ENCODE data around the gene OTOGL.

DNA sequence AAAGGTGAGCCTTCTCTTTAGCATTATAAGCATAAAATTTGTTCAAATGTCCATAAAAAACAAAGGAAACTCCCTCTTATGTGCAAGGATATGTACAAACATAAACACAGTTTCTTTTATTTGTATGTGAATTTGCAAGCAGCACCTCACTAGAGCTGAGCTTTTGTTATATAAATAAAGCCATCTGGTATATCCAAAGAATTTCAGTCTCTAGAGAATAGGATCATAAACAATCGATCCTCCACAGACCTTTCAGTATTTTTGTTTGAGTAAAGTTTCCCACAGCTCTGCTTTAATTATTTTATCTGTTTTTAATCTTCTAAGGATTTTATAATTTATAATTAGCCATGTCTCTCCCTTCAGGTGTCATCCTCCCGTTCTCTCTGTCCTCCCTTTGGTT lies 89.2 kb downstream of the OTOGL start:
- TF ChIP-seq, protein P1, sequence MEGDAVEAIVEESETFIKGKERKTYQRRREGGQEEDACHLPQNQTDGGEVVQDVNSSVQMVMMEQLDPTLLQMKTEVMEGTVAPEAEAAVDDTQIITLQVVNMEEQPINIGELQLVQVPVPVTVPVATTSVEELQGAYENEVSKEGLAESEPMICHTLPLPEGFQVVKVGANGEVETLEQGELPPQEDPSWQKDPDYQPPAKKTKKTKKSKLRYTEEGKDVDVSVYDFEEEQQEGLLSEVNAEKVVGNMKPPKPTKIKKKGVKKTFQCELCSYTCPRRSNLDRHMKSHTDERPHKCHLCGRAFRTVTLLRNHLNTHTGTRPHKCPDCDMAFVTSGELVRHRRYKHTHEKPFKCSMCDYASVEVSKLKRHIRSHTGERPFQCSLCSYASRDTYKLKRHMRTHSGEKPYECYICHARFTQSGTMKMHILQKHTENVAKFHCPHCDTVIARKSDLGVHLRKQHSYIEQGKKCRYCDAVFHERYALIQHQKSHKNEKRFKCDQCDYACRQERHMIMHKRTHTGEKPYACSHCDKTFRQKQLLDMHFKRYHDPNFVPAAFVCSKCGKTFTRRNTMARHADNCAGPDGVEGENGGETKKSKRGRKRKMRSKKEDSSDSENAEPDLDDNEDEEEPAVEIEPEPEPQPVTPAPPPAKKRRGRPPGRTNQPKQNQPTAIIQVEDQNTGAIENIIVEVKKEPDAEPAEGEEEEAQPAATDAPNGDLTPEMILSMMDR (IDR thresholded peaks at IDR 0.05 in 4 of 5, conservative IDR thresholded peaks at IDR 0.05 in 1 of 5): no peak
- no peak for TF ChIP-seq POLR2A (IDR thresholded peaks at IDR 0.05)
